GM18526 (cell line): ENCODE data around the gene RRBP1.

ENCODE experiments used
- POLR2A ChIP-seq: IDR thresholded peaks from 3 replicates; pipeline ENCODE4 v1.6.1; 2011; ENCODE audit not compliant: insufficient read length; ENCODE audit errors: extremely low read depth

The RRBP1 gene

DNA sequence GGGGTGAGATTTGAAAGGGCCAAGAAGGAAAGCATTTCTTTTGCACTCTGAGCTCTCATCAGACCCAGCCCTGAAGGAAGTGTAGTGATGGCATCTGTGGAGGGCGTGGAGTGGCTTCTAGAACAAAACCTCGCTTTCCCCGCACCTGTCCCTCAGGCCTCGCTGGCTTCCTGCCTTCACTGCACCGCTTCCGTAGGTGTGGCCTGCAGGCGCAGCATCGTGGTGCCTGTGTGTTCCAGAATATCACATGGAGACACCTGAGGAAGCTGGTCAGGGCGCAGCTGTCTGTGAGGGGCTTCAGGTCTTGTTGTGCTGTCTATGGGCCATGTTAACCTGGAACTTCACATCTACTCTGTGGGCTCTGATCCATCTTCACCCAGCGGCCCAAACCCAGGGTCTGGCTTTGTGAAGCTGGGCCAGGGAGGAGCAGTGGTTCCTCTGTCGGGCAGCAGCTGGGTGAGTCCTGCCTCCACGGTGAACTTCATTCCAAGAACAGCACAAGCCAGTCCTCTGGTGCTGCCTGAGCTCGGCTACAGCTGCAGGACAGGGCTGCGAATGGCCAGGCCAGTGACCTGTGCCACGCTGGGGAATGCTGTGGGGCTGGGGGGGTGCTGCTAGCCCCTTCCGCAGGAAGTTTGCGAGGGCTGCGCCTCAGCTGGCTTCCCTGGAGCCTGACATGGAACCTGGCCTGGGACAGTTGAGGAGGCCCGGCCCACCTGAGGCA, 71.3 kb downstream of the RRBP1 start:
- TF ChIP-seq POLR2A = no peak

DNA sequence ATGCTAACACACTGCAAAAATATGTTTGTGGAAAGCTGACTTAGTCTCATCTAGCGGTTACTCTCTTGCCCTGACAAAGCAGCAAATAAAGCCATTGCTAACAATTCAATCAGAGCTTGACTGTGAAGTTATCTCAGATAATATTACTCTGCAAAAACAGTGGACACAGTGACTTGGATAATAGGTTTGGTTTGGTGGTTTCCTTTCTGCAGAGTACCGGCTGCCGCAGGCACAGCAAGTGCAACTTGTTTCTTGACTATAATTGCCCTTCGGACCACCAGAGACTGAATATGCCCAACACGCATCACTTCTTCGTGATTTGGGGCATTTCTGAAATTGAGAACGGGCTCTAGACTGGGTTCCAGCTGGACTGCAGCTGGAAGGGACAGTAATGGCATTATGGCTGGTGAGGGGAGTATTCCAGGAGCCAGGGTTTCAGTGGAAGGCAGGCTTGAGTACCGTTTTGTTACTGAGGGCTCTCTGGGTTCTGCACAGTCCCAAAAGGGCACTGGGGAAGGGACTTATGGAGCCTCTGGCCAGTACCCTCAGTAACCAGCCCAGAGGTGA, 72.1 kb downstream of the RRBP1 start:
- no peak for TF ChIP-seq POLR2A

DNA sequence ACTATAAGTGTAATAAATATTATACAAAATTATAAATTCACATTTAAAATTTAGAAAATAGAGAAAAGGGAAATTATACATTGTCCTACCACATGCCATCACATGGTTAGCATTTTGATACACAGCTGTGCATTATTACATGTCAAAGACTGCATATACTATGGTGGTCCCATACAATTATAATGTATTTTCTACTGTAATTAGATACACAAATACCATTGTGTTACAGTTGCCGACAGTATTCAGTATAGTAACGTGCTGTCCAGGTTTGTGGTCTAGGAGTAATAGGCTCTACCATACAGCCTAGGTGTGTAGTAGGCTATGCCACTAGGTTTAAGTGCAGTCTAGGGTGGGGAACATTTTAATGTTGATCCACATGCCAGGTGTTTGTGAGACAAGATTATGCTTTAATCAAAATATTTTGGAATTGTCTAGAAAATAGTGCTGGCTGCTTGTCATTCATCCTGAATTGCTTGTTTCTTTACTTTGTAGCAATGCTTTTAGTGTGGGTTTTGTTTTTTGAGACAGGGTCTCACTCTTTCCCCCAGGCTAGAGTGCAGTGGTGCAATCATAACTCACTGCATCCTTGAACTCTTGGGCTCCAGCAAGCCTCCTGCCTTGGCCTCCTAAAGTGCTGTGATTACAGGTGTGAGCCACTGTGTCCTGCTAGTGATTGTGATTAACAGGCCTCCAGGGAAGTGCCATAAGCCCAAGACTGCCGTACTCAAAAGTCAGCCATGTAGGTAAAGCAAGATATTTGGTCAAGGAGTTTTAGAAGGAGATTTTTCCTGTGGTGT, 73.1 kb downstream of the RRBP1 start:
- TF ChIP-seq POLR2A = no peak

DNA sequence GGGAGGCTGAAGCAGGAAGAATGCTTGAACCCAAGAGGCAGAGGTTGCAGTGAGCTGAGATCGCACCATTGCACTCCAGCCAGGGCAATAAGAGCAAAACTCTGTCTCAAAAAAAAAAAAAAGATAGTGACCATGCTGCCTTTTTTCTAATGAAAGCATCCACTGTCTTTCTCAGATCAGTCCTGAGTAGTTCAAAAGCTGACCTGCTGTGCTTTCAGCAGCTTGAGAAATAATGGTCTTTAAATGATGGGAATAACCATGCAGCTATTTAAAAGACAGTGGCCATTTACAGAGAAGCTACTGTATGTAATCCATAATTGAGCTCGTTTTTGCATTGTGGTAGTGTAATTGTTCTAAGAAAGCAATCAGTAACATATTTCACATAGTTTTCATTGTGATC, 76.0 kb downstream of the RRBP1 start:
- no peak for TF ChIP-seq POLR2A

DNA sequence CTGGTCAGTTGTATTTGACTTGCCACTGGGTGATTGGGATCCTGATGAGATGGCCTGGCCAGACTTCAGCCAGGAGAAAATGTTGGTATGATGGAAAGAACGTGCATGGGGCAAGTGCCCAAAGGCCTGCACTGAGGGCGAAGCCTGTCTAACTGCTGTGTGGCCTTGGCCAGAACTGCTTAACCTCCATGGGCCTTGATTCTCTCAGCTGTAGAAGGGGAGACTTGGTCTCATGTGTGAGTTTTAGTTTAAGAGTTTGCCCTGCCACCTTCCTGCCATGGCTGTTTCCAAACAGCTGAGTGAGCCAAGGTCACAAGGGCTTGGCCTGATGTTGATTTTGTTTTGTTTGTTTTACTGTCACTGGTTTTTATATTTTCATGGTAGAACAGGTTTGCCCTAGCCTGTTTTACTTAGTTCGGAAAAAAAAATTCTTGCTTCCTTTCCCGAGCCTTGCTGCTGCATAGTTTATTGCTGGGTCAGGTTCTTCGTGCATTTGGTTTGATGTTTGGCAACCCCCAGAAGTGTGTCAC, 76.8 kb downstream of the RRBP1 start:
- no peak for TF ChIP-seq POLR2A

DNA sequence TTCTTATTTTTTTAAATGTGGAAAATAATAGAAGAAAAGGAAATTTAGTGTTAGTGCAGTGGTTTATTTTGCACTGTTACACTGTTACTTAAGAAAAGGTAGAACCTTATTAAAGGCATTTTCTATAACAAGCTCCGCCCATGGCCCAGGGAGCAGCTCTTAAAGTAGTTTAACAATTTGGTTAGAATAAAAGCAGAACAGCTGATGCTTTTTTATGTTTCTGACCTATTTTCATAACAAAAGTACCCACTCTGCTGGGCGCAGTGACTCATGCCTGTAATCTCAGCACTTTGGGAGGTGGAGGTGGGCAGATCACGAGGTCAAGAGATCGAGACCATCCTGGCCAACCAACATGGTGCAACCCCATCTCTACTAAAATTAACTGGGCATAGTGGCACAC, 79.5 kb downstream of the RRBP1 start:
- no peak for TF ChIP-seq POLR2A

DNA sequence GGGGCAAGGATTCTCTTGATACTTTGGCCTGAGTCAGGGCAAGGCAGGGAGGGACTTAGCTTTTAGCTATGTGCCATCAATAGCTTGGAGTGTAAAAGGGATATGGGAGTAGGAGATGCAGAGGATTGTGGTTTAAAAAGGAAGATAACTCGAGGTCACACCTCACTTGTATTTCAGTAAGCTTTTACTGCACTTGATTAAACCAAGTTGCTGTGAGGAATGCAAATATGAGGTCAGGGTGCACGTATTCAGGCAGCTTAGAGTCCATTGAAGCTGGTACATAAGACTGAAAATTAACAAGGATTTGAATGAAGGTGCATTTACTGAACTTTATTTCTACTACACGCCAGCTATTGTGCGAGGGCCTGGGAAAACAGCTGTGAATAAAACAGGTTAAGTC, 80.1 kb downstream of the RRBP1 start:
- no peak for TF ChIP-seq POLR2A

DNA sequence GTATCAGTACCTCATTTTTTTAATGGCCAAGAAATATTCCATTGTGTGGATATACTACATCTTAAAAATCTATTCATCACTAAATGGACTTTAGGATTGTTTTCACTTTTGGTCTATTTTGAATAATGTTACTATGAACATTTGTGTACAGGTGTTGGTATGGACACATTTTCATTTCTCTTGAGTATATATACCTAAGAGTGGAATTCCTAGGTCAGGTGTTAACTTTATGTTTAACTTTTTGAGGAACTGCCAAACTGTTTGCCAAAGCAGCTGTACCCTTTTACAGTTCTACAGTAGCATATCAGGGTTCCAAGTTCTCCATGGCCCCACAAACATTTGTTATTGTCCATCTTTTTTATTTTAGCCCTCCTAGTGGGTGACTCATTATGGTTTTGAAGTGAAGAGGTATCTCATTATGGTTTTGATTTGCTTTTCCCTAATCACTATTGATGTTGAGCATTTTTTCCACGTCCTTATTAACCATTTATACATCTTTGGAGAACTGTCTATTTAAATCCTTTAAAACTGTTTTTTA, 84.0 kb downstream of the RRBP1 start:
- no peak for TF ChIP-seq POLR2A

DNA sequence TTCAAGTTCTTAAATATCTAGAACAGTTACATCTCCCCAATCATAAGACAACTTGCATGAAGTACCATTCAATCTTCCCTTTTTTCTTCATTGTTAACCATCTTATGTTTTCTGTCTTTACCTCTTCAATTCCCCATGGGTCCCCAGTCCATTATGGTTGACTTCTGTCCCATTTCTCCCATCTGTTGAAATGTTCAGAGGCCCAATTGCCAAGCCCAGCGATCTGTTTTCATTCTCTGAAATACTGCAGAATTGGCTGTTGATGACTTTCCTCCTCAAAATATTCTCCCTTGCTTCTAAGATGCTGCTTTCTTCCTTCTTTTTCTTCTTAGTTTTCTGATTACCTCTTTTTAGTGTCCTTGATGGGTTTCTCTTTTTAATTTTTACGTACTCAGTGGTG, 86.2 kb downstream of the RRBP1 start:
- no peak for TF ChIP-seq POLR2A

DNA sequence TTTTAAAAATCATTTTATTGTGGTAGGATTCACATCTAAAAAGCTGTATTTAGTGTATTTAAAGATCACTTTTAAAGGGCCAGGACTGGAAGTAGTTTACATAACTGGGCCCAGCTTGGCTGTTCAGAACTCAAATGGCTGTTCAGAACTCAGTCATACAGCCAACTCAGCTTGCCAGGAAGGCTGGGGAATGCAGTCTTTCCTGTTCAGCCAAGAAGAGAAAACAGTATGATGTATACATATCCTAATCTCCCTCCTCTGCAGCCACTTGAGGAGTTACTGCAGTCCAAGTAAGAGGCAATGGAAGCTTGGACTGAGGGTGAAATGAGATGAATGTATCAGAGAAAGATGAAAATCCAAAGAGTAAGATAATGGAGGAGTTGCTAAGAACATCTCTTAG, 87.6 kb downstream of the RRBP1 start:
- TF ChIP-seq POLR2A = no peak

DNA sequence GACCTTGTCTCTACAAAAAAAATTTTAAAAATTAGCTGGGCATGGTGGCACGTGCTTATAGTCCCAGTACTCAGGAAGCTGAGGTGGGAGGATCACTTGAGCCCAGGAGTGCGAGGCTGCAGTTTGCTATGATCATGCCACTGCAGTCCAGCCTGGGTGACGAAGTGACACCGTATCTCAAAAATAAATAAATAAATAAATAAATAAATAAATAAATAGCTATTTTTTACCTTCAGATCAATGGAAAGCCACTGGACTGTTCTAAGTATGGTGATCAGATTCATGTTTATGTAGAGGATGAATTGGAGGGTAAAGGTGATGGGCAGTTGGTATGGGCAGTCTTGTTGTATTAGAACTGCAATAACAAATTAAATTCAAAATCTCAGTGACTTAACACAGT, 88.1 kb downstream of the RRBP1 start:
- TF ChIP-seq POLR2A = no peak

DNA sequence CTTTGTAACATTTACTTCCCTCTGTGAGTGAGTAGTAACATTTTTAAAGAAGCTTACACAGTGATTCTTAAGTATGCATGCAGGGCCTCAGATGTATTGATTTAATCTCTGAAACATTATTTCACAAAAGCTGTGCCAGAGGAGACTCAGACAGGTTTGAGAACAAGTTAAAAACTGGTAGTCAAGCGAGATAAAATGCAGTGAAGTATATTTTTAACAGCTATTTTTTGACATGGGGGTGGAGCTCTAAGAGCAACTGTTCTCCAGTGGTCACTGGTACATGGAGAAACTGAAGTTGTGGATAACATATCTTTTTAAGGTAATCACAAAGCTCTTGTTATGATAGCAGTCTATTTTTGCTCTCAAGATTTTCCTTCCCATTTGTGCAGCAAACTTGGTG, 91.8 kb downstream of the RRBP1 start:
- TF ChIP-seq POLR2A = no peak

DNA sequence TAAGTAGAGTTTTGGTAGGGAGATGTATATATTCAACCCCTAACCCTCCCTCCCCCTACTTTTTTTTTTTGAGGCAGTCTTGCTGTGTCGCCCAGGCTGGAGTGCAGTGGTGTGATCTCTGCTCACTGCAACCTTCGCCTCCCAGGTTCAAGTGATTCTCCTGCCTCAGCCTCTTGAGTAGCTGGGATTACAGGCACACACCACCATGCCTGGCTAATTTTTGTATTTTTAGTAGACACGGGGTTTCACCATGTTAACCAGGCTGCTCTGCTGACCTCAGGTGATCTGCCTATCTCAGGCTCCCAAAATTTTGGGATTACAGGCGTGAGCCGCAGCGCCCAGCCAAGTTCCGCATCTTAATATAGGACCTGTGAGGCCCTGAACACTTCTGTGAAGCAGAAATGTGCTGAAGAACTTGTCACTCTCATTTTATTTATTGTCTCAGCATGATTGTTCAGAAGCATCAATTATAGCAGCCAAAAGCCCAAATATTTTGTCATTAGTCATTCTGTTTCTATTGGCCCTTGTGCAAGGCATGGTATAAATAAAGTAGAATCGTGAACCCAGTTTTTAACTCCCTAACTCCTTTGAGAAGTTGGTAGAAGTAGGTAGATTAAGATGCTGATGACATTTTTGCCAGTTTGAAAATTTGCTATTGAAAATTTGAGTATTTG, 92.7 kb downstream of the RRBP1 start:
- no peak for TF ChIP-seq POLR2A

DNA sequence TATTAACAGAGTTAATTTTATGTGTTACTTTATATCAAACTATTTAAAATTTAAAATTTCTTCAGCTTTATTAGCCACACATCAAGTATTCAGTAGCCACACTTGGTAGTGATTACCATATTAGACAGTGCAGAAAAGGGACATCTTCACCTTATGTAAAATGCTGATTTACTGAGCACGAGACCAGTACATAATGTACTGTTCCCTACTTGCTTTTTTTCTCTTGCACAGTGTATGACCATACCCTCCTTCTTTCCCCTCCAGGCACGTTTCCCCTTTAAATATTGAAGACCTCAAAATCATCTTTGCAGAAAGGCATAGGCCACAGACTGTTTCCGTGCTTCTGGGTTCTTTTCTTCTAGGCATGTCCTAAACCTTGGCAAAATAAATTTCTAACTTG, 94.2 kb downstream of the RRBP1 start:
- no peak for TF ChIP-seq POLR2A

DNA sequence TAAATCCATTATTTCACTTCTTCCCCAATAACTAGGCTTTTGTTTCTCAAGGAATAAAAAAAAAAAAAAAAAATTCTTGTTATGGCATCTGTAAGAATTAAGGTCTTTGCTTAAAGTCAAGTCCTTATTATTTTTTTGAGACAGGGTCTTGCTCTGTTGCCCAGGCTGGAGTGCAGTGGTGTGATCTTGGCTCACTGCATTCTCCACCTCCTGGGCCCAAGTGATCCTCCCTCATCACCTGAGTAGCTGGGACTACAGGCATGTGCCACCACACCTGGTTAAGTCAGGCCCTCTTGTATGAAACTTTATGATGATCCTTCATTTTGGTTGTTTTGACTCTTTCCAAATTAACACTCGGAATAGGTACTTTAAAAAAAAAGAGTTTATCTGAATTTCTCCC, 94.9 kb downstream of the RRBP1 start:
- TF ChIP-seq POLR2A = no peak
